NCI-H748 (cell line): ENCODE data around the gene PIGO.
A peak's percentile ranks its signal among the peaks of the same experiment; 100 is the strongest.

Experiments used
- DNase-seq: peaks from one replicate; lab custom pipeline; 2025; ENCODE audit not compliant: unreplicated experiment; lab: John Stamatoyannopoulos, UW

The PIGO gene

GRCh38 chr9:35096035-35096849 lies at the start of gene PIGO:
PIGO (minus strand) TSS chr9:35096591; CDS start chr9:35095565, 1,026 bp downstream.
- DNase-seq = peak; percentile 93

- no peak for DNase-seq
Observed at GRCh38 chr9:35142037-35142436, 45.6 kb upstream of the PIGO start.

GRCh38 chr9:35140093-35140492 lies 43.7 kb upstream of the PIGO start:
- DNase-seq = no peak

GRCh38 chr9:35136866-35137265 lies 40.5 kb upstream of the PIGO start:
- DNase-seq = no peak

GRCh38 chr9:35135988-35136387 lies 39.6 kb upstream of the PIGO start:
- no peak for DNase-seq

- no peak for DNase-seq
Observed at GRCh38 chr9:35134920-35135319, 38.5 kb upstream of the PIGO start.

- DNase-seq = peak; percentile 92
Observed at GRCh38 chr9:35116898-35117551, 20.6 kb upstream of the PIGO start.

GRCh38 chr9:35116539-35116897 lies 20.1 kb upstream of the PIGO start:
- DNase-seq = no peak

- DNase-seq = peak; percentile 98
Observed at GRCh38 chr9:35115680-35116538, 19.5 kb upstream of the PIGO start, which contains the start of gene ATOSB. ATOSB (minus strand) TSS chr9:35115862; CDS start chr9:35108274, 7,588 bp downstream.

- no peak for DNase-seq
Observed at GRCh38 chr9:35114840-35115628, 18.6 kb upstream of the PIGO start.

GRCh38 chr9:35114113-35114839 lies 17.9 kb upstream of the PIGO start:
- peak; percentile 96 for DNase-seq

GRCh38 chr9:35112257-35113020 lies 16.0 kb upstream of the PIGO start:
- DNase-seq = no peak

GRCh38 chr9:35111001-35111933 lies 14.9 kb upstream of the PIGO start:
- peak; percentile 99 for DNase-seq

- no peak for DNase-seq
Observed at GRCh38 chr9:35110327-35110761, 14.0 kb upstream of the PIGO start.

- DNase-seq = no peak
Observed at GRCh38 chr9:35108946-35109575, 12.7 kb upstream of the PIGO start.

- DNase-seq = no peak
Observed at GRCh38 chr9:35108461-35108860, 12.1 kb upstream of the PIGO start.
